Upper lobe of left lung (tissue), 6 donors: Measurements from ENCODE around the gene IFNL3. TPM values are rescaled to one million over a fixed set of nuclear protein-coding genes. Genes with fewer than 3 reads are reported as not detected.

Experiments used
- ATAC-seq, 2 donors: fragments of 200-7000 bp; cut with Tn5 transposase; one replicate each; pipeline ENCODE4 v1.9.1; 2022; ENCODE audit warnings: mild to moderate bottlenecking in 2 of 2, moderate library complexity in 2 of 2; ENCODE audit not compliant: low FRiP score in 2 of 2
- DNase-seq, 2 donors: peaks; one replicate each; pipeline ENCODE4 v3.0.0-alpha.2; 2019 to 2020
- H3K27ac ChIP-seq, 4 donors: fragments of 200-600 bp; sonication (generic); one replicate each; pipeline ENCODE4 v1.5.1; 2016 to 2019
- H3K27me3 ChIP-seq, 4 donors: fragments of 200-600 bp; sonication (generic); one replicate each; pipeline ENCODE4 v1.5.1; 2017 to 2019
- H3K36me3 ChIP-seq, 4 donors: fragments of 200-600 bp; sonication (generic); one replicate each; pipeline ENCODE4 v1.5.1; 2016 to 2019
- H3K4me1 ChIP-seq, 4 donors: fragments of 200-600 bp; sonication (generic); one replicate each; pipeline ENCODE4 v1.5.1; 2018 to 2019
- H3K4me3 ChIP-seq, 4 donors: fragments of 200-600 bp; sonication (generic); one replicate each; pipeline ENCODE4 v1.5.1; 2017 to 2019; ENCODE audit warnings: mild to moderate bottlenecking in 2 of 4, moderate library complexity in 1 of 4
- H3K9me3 ChIP-seq, 4 donors: fragments of 200-600 bp; sonication (generic); one replicate each; pipeline ENCODE4 v1.5.1; 2018 to 2019
- CTCF ChIP-seq, 6 experiments: fragments of 450-650 bp in 4 of 6; fragments of 200-600 bp in 2 of 6; sonication (generic) in 2 of 6; IDR thresholded peaks; one replicate each; pipeline ENCODE4 v1.5.1; 2016 to 2019; ENCODE audit warnings: antibody characterized with exemption in 6 of 6
- EP300 ChIP-seq, 4 donors: sonication (generic); formaldehyde crosslinking; IDR thresholded peaks; one replicate each; pipeline ENCODE4 v1.5.1; 2017; ENCODE audit warnings: antibody characterized with exemption in 4 of 4, control low read depth in 2 of 4
- POLR2A ChIP-seq, 4 donors: fragments of 450-650 bp; IDR thresholded peaks; one replicate each; pipeline ENCODE4 v1.5.1; 2016 to 2017; ENCODE audit warnings: antibody characterized with exemption in 4 of 4, mild to moderate bottlenecking in 2 of 4
- POLR2AphosphoS5 ChIP-seq, 2 donors: sonication (generic); formaldehyde crosslinking; IDR thresholded peaks; one replicate each; pipeline ENCODE4 v1.5.1; 2017; ENCODE audit warnings: antibody characterized with exemption in 2 of 2
- WGBS, 2 donors: methylation state at CpG; one replicate each; pipeline ENCODE4 v1.1.5; 2017 to 2018; 5-methylcytosine and 5-hydroxymethylcytosine counted together
- total RNA-seq, 6 donors: library from RNA; depleted of rRNA in 4 of 6; stranded (reverse); fragments of >200 nt in 4 of 6; gene quantifications; one replicate each; pipeline versions ENCODE4 v1.1.0 to v1.2.1, GENCODE V29; 2016 to 2021
- donor health status: DM: no; HTN: no; CAD: no; lungs with moderate emphysema.
- donor health status: DM: no; HTN: yes; CAD: no; lungs with severe emphysema.

Gene IFNL3
- total RNA-seq, 6 donors from 2014 or later: not detected

- H3K4me3 ChIP-seq: peak overlapping the region in 1 of 4 donors; percentile 3
- no peaks in the 10 kb centered on the region for H3K9me3 ChIP-seq
- 27 to 40% methylated on average over 19 to 20 of the region's 22 CpGs for WGBS, 2 donors
- DNase-seq (peak; percentile 89 to 90), ATAC-seq (peak; percentile 62 to 85)
- no peaks in the 10 kb centered on the region for H3K27me3 ChIP-seq
- no peaks in the 10 kb centered on the region for H3K36me3 ChIP-seq
- TF ChIP-seq EP300 (IDR thresholded peaks at IDR 0.05): no peak
- no peak for TF ChIP-seq CTCF (IDR thresholded peaks at IDR 0.05)
- TF ChIP-seq POLR2AphosphoS5 (IDR thresholded peaks at IDR 0.05): no peak
- no peak for TF ChIP-seq POLR2A (IDR thresholded peaks at IDR 0.05)
- H3K27ac ChIP-seq: peak overlapping the region in 1 of 4 donors; percentile 2
- H3K4me1 ChIP-seq: peaks cover 0 to 8% (median 7%) of the 10 kb centered on the region in 4 donors
Observed at GRCh38 chr19:39237200-39238184, 7.3 kb downstream of the IFNL3 start.

- Histone ChIP-seq H3K4me1 (peaks cover 0 to 8% (median 7%) of the 10 kb centered on the region in 4 donors), H3K9me3 (no peaks in the 10 kb centered on the region), H3K4me3 (no peak overlapping the region), H3K27me3 (no peaks in the 10 kb centered on the region), H3K36me3 (no peaks in the 10 kb centered on the region), H3K27ac (no peak overlapping the region)
- 62 to 73% methylated on average over 7 to 12 of the region's 12 CpGs for WGBS, 2 donors
- DNase-seq (peak in 1 of 2 donors; percentile 73), ATAC-seq (peak in 1 of 2 donors; percentile 46)
- TF ChIP-seq EP300 (IDR thresholded peaks at IDR 0.05) (no peak), POLR2A (IDR thresholded peaks at IDR 0.05) (no peak), POLR2AphosphoS5 (IDR thresholded peaks at IDR 0.05) (no peak), CTCF (IDR thresholded peaks at IDR 0.05) (no peak)
Observed at GRCh38 chr19:39236527-39236926, 8.3 kb downstream of the IFNL3 start.

- TF ChIP-seq EP300 (IDR thresholded peaks at IDR 0.05) (no peak), POLR2A (IDR thresholded peaks at IDR 0.05) (no peak)
- no peaks in the 10 kb centered on the region for H3K27me3 ChIP-seq
- no peaks in the 10 kb centered on the region for H3K9me3 ChIP-seq
- peaks cover 0 to 5% (median 3%) of the 10 kb centered on the region in 4 donors for H3K4me1 ChIP-seq
- no peak overlapping the region for H3K4me3 ChIP-seq
- no peaks in the 10 kb centered on the region for H3K36me3 ChIP-seq
- DNase-seq (no peak), ATAC-seq (no peak)
- no peak overlapping the region for H3K27ac ChIP-seq
- 83 to 91% methylated on average over 3 to 5 of the region's 5 CpGs for WGBS, 2 donors
Observed at GRCh38 chr19:39232708-39233107, 12.1 kb downstream of the IFNL3 start.

- H3K4me1 ChIP-seq: no peaks in the 10 kb centered on the region
- H3K4me3 ChIP-seq: no peak overlapping the region
- 80 to 84% methylated on average over 2 of the region's 2 CpGs for WGBS, 2 donors
- no peaks in the 10 kb centered on the region for H3K36me3 ChIP-seq
- H3K27me3 ChIP-seq: no peaks in the 10 kb centered on the region
- no peak overlapping the region for H3K27ac ChIP-seq
- H3K9me3 ChIP-seq: no peaks in the 10 kb centered on the region
- ATAC-seq (no peak), DNase-seq (no peak)
- no peak for TF ChIP-seq EP300 (IDR thresholded peaks at IDR 0.05)
- no peak for TF ChIP-seq CTCF (IDR thresholded peaks at IDR 0.05)
- TF ChIP-seq POLR2A (IDR thresholded peaks at IDR 0.05): no peak
- TF ChIP-seq POLR2AphosphoS5 (IDR thresholded peaks at IDR 0.05): no peak
Observed at GRCh38 chr19:39230096-39230764, 14.6 kb downstream of the IFNL3 start.

GRCh38 chr19:39224910-39225309 lies 19.9 kb downstream of the IFNL3 start:
- Histone ChIP-seq H3K4me3 (no peak overlapping the region), H3K9me3 (no peaks in the 10 kb centered on the region), H3K27ac (no peak overlapping the region), H3K36me3 (no peaks in the 10 kb centered on the region), H3K27me3 (no peaks in the 10 kb centered on the region), H3K4me1 (no peaks in the 10 kb centered on the region)
- 15 to 43% methylated on average over 3 of the region's 3 CpGs for WGBS, 2 donors
- ATAC-seq (no peak), DNase-seq (no peak)
- TF ChIP-seq CTCF (IDR thresholded peaks at IDR 0.05) (no peak), EP300 (IDR thresholded peaks at IDR 0.05) (no peak), POLR2A (IDR thresholded peaks at IDR 0.05) (no peak), POLR2AphosphoS5 (IDR thresholded peaks at IDR 0.05) (no peak)
